ENCODE results near the gene CYP26B1. TPM values are rescaled to one million over a fixed set of nuclear protein-coding genes. Genes with fewer than 3 reads are reported as not detected.

The CYP26B1 gene
- polyA plus RNA-seq, 3 donors: not detected

GRCh38 chr2:72191441-72191840, 43.8 kb upstream of the CYP26B1 start:
- Histone ChIP-seq H3K4me3 (replicated peaks in 1 of 3; ENCODE audit: low read depth in 2 of 3, low read length in 3 of 3) (no peak overlapping the region), H3K9ac (ENCODE audit: insufficient read depth, low read length, poor library complexity, severe bottlenecking) (no peak overlapping the region), H3K4me1 (ENCODE audit: control insufficient read depth in 1 of 2, insufficient read depth in 2 of 2, low read length in 2 of 2) (no peaks in the 10 kb centered on the region), H3K27ac (ENCODE audit: low read depth in 1 of 2, low read length in 2 of 2) (no peak overlapping the region), H3K36me3 (replicated peaks in 1 of 2; ENCODE audit: control insufficient read depth in 1 of 2, insufficient read depth in 2 of 2, low read length in 2 of 2) (no peaks in the 10 kb centered on the region), H3K79me2 (ENCODE audit: insufficient read depth, low read length) (no peaks in the 10 kb centered on the region), H3K27me3 (ENCODE audit: control insufficient read depth in 2 of 2, insufficient read depth in 2 of 2, low read length in 2 of 2) (no peaks in the 10 kb centered on the region), H2AFZ (ENCODE audit: insufficient read depth, low read depth, low read length, poor library complexity, severe bottlenecking) (no peak overlapping the region), H3K9me3 (replicated peaks in 1 of 2; ENCODE audit: control insufficient read depth in 1 of 2, insufficient read depth in 1 of 2, low read length in 2 of 2) (peaks cover 8 to 15% of the 10 kb centered on the region in 2 donors), H3K4me2 (replicated peaks; ENCODE audit: extremely low read depth, low read length, poor library complexity, severe bottlenecking) (no peak overlapping the region), H4K20me1 (ENCODE audit: insufficient read depth, low read length) (no peaks in the 10 kb centered on the region)
- Mint-ChIP-seq H3K4me1 (no peaks in the 10 kb centered on the region), H3K27ac (no peak overlapping the region), H3K27me3 (ENCODE audit: low read depth in 3 of 3) (peaks cover 2 to 3% (median 2%) of the 10 kb centered on the region in 3 donors), H3K9me3 (peaks cover 3 to 19% (median 6%) of the 10 kb centered on the region in 7 donors), H3K36me3 (no peaks in the 10 kb centered on the region), H3K4me3 (no peak overlapping the region)
- WGBS (ENCODE audit: insufficient coverage): no CpG with 5 or more reads among the region's 1 CpG
- no peak for TF ChIP-seq CTCF (IDR thresholded peaks at IDR 0.05)
- intact Hi-C loops (cut with micrococcal nuclease): no loop called here
- DNase-seq: no peak

GRCh38 chr2:72185206-72185605, 37.5 kb upstream of the CYP26B1 start:
- no peak overlapping the region for H3K27ac Mint-ChIP-seq
- Histone ChIP-seq H4K20me1 (ENCODE audit: insufficient read depth, low read length) (no peaks in the 10 kb centered on the region), H3K79me2 (ENCODE audit: insufficient read depth, low read length) (no peaks in the 10 kb centered on the region), H2AFZ (ENCODE audit: insufficient read depth, low read depth, low read length, poor library complexity, severe bottlenecking) (no peak overlapping the region), H3K27me3 (ENCODE audit: control insufficient read depth in 2 of 2, insufficient read depth in 2 of 2, low read length in 2 of 2) (no peaks in the 10 kb centered on the region), H3K36me3 (replicated peaks in 1 of 2; ENCODE audit: control insufficient read depth in 1 of 2, insufficient read depth in 2 of 2, low read length in 2 of 2) (no peaks in the 10 kb centered on the region), H3K4me1 (ENCODE audit: control insufficient read depth in 1 of 2, insufficient read depth in 2 of 2, low read length in 2 of 2) (no peaks in the 10 kb centered on the region), H3K9me3 (replicated peaks in 1 of 2; ENCODE audit: control insufficient read depth in 1 of 2, insufficient read depth in 1 of 2, low read length in 2 of 2) (peaks cover 8 to 15% of the 10 kb centered on the region in 2 donors), H3K4me3 (replicated peaks in 1 of 3; ENCODE audit: low read depth in 2 of 3, low read length in 3 of 3) (no peak overlapping the region), H3K4me2 (replicated peaks; ENCODE audit: extremely low read depth, low read length, poor library complexity, severe bottlenecking) (no peak overlapping the region), H3K27ac (ENCODE audit: low read depth in 1 of 2, low read length in 2 of 2) (no peak overlapping the region), H3K9ac (ENCODE audit: insufficient read depth, low read length, poor library complexity, severe bottlenecking) (no peak overlapping the region)
- peaks cover 0 to 3% (median 2%) of the 10 kb centered on the region in 3 donors for H3K27me3 Mint-ChIP-seq (ENCODE audit: low read depth in 3 of 3)
- peaks cover 3 to 31% (median 7%) of the 10 kb centered on the region in 7 donors for H3K9me3 Mint-ChIP-seq
- no peak overlapping the region for H3K4me3 Mint-ChIP-seq
- no CpG with 5 or more reads among the region's 1 CpG for WGBS (ENCODE audit: insufficient coverage)
- DNase-seq: no peak
- intact Hi-C loops (cut with micrococcal nuclease): no loop called here
- H3K4me1 Mint-ChIP-seq: no peaks in the 10 kb centered on the region
- no peaks in the 10 kb centered on the region for H3K36me3 Mint-ChIP-seq
- TF ChIP-seq CTCF (IDR thresholded peaks at IDR 0.05): no peak
